Caki2 (cell line): Measurements from ENCODE around the gene RBPJ. TPM values are rescaled to one million over a fixed set of nuclear protein-coding genes. Genes with fewer than 3 reads are reported as not detected.

ENCODE experiments used
- DNase-seq: peaks from one replicate; pipeline ENCODE4 v3.0.0-alpha.2; 2015; ENCODE audit warnings: low read depth
- in situ Hi-C: cut with HindIII; loops from 2 replicates; pipeline ENCODE4 v1.10.0; 2016; ENCODE audit warnings: low sequenced_read_pairs, low pct_unique_long_range_greater_than_20kb, mixed read lengths
- total RNA-seq: library from RNA; depleted of rRNA; stranded (reverse); fragments of >200 nt; shearing (Covaris generic); gene quantifications from 2 replicates; pipeline ENCODE4 v1.2.3, GENCODE V29; 2014; ENCODE audit warnings: low replicate concordance

The RBPJ gene
- total RNA-seq, 1 experiment from 2014 or later: 38.3 TPM

DNA sequence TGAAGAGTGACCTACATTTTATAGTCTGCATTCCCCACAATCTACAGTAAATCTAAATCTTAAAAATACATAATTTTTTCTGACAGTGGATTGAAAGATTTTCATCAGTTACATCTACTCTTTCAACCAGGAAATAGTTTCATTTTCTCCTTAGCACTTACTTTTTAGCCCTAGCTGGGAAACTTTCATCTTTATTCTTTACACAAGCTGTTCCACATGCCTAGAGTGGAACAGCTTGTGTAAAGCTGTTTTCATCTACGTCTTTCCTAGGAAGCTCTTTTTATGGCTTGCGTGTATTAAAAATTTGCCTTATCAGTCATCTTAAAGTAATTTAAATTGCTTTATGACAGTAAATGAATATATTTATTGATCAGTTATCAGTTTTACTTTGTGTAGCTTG lies 40.5 kb downstream of the RBPJ start:
- no peak for DNase-seq
- in situ Hi-C loops: no loop called here

DNA sequence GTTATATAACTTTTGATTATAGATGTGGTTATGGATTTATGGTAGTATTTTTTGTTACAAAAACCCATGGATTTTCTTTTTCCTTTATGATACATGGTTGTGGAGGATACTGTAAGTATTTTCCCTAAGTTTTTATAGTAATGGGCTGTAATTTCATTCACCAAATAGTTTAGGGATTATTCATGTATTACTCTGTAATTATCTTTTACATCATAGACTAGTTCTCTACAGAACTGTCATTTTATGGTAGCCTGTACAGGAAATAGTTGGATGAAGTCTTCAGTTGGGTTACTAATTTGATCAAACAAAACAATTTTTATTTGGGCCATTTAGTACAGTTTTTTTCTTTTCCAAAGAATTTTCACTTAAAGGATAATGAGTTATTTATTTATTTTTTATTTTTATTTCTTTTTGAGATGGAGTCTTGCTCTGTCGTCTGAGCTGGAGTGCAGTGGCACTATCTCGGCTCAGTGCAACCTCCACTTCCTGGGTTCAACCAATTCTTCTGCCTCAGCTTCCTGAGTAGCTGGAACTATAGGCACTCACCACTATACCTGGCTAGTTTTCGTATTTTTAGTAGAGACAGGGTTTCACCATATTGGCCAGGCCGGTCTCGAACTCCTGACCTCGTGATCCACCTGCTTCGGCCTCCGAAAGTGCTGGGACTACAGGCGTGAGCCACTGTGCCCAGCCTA lies 42.1 kb downstream of the RBPJ start:
- in situ Hi-C loops: no loop called here
- no peak for DNase-seq

DNA sequence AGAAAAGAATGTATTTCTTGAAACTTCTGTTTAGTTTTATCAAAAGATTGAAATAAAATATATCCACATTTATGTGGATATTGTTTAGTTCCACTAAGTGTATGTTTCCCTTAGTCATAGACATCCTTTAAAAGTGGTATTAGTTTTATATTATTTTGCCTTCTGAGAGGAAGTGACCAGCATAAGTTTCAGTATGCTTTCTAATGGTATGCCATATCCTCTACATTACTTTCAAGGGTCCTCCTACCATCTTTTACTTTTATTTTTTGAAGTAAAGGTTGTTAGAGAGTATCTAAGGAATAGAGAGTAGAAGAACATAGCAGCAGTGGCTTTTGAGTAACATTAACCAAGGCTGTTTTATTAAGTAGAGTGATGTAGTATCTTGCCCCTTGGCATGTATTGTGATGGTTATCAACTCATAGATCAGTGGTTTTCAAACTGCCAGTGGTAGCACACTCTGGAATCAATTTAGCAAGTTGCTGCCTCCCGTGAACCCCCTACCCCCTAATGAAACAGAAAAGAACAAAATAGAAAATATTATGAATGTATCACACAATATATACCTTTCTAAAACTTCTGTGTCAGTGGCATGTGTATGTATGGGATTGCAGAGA lies 44.8 kb downstream of the RBPJ start:
- in situ Hi-C loops: no loop called here

DNA sequence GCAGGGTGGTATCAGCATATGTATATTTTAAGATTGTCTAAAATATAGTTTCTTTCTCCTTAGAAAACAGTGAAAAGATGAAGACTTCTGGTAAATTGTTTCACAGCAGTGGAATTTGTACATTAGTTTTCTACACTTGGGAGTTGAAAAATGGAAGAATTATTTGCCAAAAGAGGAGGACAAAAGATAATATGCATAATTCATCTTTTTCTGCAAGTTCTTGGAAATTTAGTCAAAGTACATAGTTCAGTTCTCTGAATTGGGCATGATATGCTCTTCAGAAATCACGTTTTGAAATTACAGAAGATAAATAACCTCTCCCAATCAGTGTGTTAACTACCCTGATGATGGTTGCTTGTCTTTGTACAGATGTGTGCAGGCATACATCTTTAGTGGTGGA lies 47.0 kb downstream of the RBPJ start:
- in situ Hi-C loops: no loop called here
- no peak for DNase-seq

More for the DNA sequence above, 44.8 kb downstream of the RBPJ start:
- DNase-seq: no peak

DNA sequence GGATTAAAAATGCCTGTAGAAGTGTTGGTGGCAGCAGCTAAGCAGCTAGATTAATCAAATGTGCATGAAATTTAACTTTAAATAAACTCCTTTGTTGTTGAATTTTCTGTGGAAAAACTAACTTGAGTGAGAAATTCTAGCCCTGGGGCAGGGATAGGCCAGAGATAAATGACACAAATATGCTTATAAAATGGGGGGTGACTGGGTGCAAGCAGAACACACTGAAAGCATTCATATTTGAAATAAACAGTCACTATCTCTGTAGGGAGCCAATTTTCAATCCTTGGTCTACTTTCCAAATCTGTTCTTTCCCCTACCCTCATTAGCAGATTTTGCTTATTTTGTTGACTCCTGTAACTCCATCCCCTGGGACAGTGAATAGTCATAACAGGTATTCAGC lies 47.9 kb downstream of the RBPJ start:
- in situ Hi-C loops: no loop called here
- DNase-seq: no peak

DNA sequence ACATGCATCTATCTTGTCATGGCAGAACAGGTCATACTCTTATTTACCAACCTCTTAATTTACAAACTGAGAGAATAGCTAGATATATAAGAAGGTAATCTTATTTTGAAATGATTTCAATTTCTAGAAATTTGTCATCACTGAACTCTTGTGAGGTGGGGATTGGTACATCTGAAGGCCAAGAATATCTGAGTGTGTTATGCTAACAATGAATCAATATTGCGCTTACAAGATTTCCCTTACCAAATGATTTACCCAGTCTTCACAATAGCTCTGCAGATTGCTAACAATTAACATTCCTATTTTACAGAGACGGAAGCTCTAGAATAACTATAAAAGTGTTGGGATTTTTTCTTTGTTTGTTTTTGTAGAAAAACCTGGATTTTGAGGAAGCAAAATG lies 48.3 kb downstream of the RBPJ start:
- in situ Hi-C loops: no loop called here
- DNase-seq: no peak

DNA sequence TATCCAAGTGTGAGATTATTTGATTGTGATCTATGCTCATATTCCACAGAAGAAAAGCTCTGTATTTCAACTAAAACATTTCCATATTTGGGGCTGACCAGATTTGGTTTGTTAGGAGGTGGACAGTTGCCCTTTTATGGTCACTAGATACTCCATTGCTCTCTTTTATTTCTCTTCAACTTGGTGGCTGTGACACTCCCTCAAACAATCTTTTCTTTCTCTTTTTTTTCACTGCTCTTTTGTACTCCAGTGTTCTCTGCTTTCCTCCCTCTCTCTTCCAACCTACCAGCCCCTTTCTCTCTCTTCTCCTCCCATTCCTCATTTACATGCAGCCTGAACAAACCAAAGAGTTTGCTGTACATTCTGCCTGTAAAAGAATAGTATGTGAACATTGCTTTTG lies 48.8 kb downstream of the RBPJ start:
- no peak for DNase-seq
- in situ Hi-C loops: no loop called here

DNA sequence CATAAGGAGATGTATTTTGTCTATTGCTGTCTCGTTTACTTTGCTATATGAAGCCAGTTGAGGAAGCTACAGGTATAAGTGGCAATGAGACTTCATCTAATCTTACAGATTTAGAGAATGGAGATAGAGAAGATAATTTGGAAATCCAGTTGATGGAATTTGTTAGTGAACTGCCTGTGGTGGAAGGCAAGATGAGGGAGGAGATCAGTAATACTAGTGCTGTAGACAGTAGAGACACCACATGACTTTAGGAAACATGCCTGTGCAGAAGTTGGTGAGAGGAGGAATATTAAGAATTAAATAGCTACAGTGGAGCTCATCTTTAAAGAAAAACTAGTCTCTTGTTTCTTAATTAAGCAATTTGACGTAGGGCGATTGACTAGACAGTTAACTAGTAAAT lies 51.3 kb downstream of the RBPJ start:
- DNase-seq: no peak
- in situ Hi-C loops: no loop called here

DNA sequence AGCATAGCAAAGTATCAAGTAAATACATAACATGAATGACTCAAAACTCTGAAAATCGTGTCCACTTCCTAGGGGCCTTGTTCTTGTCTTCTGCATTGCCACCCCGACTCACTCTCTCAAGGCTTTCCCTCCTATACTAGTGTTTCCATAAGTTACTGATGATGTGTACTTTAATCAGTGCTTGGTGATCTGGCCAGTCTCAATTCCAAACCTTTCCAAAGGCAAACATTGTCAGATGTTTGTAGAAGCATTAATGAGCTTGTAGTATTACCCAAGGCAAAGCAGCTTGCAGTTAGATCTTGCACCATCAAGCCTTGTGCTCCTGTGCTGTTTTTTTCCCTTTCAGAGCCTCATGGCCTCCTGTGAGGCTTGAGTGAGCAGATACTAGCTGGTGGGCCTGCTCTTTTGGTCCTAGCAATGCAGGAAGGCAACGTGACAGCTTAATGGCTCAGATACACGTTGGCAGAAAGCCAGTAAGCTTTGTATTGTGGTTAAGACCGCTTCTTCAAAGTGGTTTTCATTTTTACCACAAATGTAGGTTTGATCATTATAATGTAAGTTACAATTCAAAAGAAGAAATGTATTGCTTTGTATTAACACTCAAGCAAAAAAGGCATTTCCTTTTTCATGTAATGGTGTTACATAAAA lies 51.8 kb downstream of the RBPJ start:
- in situ Hi-C loops: no loop called here
- peak; percentile 38 for DNase-seq

DNA sequence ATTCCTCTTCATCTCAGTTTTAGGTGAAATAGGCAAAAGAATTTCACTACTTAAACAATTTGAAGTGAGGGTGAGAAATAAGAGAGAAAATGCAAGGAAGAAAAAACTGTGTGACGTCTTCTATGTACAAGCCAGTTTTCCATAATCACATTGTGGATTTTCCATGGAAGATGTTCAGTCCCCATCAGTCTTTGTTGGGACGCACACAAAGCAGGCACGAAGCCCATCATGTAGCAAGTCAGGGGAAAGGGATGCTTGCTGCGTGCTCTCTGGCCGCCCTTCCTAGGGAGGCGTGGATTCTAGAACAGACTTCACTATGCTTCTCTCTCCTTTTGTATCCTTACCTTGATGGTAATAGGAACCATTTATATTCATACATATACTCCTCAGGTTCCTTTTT lies 54.7 kb downstream of the RBPJ start:
- in situ Hi-C loops: no loop called here

DNA sequence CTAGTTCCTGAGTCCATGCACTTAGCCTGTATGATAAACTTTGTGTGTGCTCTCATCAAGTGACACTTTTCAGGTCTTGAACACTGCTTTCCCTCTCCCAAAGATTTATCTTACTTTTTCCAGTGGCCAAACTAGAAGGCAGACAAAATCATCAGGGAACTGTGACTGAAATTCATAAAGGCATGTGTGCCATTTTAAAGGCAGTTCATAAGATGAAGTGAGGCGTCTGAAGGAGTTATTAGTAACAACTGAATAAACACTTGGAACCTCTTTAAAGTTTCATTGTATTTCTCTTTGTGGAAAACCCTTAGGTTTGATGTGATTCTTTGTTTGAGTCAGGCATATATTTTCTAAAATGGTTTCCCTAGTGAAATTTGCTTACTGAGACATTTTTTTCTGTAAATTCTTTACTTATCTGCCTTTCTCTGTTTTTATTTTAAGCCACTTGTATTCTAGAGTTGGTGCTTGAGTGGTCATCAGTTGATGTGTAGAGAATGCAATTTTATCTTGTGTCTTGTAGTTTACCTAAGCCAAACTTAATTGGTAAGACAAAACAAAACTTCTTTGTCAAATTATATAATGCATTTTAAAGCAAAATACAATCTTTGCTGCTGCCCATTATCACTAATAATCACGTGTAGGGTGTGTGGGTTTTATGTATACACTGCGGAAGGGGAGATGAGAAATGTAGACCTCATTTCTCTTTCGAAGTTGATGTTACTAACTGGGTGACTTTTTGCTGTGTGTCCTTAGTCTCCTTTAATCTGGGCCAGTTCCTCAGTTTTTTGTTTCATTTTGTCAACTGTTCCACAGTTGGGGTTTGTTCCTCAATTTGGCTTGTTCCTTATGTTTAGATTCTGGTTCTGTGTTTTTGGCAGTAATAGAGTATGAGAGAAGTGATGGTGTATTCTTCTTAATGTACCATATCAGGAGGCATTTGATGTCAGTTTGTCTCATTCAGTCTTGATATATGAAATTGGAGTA lies 56.8 kb downstream of the RBPJ start:
- no peak for DNase-seq
- in situ Hi-C loops: no loop called here

More for the DNA sequence above, 54.7 kb downstream of the RBPJ start:
- DNase-seq: no peak

DNA sequence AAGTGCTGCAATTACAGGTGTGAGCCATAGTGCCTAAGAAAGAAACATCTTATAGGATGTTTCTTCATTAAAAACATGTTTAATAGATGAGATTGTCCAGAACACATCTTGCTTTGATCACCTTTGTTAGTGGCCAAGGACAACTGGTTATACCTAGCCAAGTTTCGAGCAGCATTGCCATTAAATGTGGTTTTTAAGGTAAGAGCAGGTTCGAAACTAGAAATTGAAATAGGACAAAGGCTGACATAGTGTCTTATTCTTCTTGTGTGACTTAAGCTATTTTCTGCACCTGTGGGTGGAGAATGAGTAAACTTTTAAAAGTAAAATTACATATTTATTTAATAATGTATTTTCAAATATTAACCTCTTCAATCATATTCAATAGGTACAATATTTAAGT lies 59.0 kb downstream of the RBPJ start:
- in situ Hi-C loops: no loop called here

DNA sequence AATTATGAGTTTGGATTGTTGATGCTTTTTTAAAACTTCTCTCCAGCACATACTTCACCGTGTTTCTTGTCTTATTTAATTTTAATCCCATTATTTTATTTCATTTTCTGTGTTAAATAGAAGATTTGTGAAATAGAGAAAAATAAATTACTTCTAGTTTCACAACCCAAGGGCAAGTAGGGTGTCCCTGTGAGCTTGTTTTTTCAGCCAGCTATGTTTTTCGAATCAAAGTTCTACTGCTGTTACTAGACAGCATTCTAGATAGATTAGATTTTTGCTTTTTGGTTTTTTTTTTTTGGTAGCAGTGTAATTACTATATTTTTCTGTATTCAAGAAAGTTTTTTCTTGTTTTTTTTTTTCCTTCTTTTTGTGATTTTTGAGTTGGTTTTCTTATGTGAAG lies 59.9 kb downstream of the RBPJ start:
- no peak for DNase-seq
- in situ Hi-C loops: no loop called here

More for the DNA sequence above, 59.0 kb downstream of the RBPJ start:
- DNase-seq: no peak

DNA sequence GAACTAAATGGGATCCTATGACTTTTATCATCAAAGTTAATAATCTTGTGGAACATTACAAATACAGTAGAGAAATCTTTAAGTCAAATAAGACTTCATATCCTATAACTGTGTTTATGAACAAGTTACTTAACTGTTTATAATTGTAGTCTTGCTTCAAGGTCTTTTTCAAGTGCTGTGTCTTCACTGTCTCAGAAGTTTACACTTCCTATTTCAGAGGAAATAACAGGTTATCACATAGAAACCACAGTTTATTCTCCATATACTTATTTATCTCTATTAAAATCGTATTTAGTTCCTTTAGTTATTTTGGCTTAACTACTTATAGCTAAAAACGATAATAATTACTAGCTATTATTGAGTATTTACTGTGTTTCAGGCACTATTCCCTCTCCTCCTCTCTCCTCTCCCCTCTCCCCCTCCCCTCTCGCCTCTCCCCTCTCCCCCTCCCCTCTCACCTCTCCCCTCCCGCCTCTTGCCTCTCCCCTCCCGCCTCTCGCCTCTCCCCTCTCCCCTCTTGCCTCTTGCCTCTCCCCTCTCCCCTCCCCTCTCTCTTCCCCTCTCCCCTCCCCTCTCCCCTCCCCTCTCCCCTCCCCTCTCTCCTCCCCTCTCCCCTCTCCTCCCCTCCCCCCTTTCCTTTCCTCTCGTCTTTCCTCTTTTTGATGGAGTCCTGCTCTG lies 63.7 kb downstream of the RBPJ start:
- DNase-seq: no peak
- in situ Hi-C loops: no loop called here

DNA sequence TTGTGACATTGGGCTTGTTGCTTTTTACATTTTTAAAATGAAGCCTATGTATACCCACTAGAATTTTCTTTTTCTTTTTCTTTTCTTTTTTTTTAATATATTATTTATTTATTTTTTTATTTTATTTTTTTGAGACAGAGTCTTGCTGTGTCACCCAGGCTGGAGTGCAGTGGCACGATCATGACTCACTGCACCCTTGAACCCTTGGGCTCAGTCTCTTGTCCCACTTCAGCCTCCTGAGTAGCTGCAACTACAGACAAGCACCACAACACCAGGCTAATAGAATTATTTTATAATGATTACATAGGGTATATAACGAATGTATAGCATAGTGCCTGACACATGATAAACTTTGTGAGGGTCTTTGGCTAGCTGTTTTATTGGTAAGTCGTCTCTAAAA lies 64.9 kb downstream of the RBPJ start:
- in situ Hi-C loops: no loop called here
- no peak for DNase-seq

DNA sequence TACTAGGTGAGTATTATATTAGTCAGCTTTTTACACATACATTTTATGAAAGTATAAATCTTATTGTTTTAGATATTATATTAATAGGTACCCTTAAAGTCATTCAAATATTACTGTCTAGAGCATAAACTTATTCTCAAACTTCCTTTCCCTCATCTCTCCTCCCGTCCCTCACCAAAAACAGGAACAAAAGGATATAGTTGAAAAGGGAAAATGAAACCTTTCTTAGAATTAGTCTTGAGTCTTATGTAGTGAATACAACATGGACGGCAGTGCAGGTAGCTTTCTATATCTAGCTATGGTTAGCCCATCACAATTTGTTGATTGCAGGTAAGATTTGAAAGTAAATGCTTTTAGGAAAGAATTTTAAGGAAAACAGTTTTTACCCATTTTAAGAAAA lies 65.6 kb downstream of the RBPJ start:
- in situ Hi-C loops: no loop called here
- DNase-seq: no peak

DNA sequence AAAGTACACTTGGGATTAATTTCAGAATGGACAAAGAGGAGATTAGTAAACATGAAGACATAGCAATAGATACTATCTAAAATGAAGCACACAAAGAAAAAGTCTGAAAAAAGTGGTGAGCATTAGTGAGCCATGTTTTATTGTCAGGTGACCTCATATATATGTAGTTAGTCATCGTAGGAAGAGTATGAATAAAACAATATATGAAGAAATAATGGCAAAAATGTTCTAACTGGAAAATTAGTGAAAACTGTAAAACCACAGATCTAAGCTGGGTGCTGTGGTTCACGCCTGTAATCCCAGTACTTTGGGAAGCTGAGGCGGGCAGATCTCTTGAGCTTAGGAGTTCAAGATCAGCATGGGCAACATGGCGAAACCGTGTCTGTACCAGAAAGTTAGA lies 67.9 kb downstream of the RBPJ start:
- no peak for DNase-seq
- in situ Hi-C loops: no loop called here

DNA sequence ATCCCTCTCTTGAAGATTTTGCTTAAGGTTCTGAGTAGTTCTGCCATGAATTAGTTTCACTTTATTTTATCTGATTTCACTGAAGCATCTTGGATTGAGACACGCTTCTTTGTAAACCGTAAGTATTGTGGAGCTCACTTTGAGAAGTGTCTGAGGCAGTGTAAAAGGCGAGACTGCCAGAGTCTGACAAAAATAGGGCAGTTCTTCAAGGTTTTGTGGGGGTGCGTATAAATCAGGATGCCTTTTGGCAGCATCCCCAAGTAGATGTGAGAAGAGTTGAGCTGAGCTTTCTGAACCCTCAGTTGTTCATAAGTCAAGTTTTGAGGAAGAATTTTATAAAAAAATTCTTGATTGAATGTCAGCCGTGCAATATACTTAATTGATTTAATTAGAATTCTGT lies 76.3 kb downstream of the RBPJ start:
- no peak for DNase-seq
- in situ Hi-C loops: no loop called here
